Keratinocyte (primary cell): ENCODE data around the gene EN2.

Source experiments
- CTCF ChIP-seq, 3 experiments: IDR thresholded peaks in 1 of 3; conservative IDR thresholded peaks in 1 of 3; optimal IDR thresholded peaks in 1 of 3; 2 replicates in 2 of 3; 3 replicates in 1 of 3; pipeline versions ENCODE3 to v1.5.1; 2011; ENCODE audit warnings: low read length in 3 of 3, mild to moderate bottlenecking in 3 of 3, moderate library complexity in 2 of 3, control low read depth in 1 of 3, inconsistent platforms in 1 of 3; ENCODE audit not compliant: insufficient read depth in 2 of 3; ENCODE audit errors: extremely low read depth in 1 of 3
- EZH2 ChIP-seq: IDR thresholded peaks from one replicate; pipeline ENCODE4 v1.6.1; 2012; ENCODE audit warnings: inconsistent platforms, mild to moderate bottlenecking, low read length, moderate library complexity

GRCh38 chr7:155424301-155425010 is 33.5 kb upstream of the EN2 start:
- TF ChIP-seq CTCF (optimal IDR thresholded peaks at IDR 0.05 in 1 of 3, IDR thresholded peaks at IDR 0.05 in 1 of 3, conservative IDR thresholded peaks at IDR 0.05 in 1 of 3; ENCODE audit: extremely low read depth in 1 of 3, insufficient read depth in 2 of 3, low read length in 3 of 3): no peak
- TF ChIP-seq EZH2: no peak
